ENCODE data around the gene NARS2.

- no peak for TF ChIP-seq CTCF (IDR thresholded peaks at IDR 0.05; ENCODE audit: low read depth, low read length, poor library complexity, severe bottlenecking)
- TF ChIP-seq EZH2phosphoT487 (IDR thresholded peaks at IDR 0.05; ENCODE audit: borderline replicate concordance, low read length): no peak
Measured at GRCh38 chr11:78620159-78620558, 45.5 kb upstream of the NARS2 start.
